NCI-H345 treated with DMSO at 0.1 percent for 48 hours (cell line): ENCODE results near the gene PAFAH1B1.

Source experiments
- DNase-seq: peaks from one replicate; lab custom pipeline; 2025; ENCODE audit not compliant: unreplicated experiment; lab: John Stamatoyannopoulos, UW

The PAFAH1B1 gene

GRCh38 chr17:2713881-2714280 lies 120.4 kb downstream of the PAFAH1B1 start:
- no peak for DNase-seq

- no peak for DNase-seq
These were observed 123.2 kb downstream of the PAFAH1B1 start for GRCh38 chr17:2716649-2717048.

- DNase-seq, result no peak
These were observed 124.9 kb downstream of the PAFAH1B1 start for GRCh38 chr17:2718150-2718938.

DNA sequence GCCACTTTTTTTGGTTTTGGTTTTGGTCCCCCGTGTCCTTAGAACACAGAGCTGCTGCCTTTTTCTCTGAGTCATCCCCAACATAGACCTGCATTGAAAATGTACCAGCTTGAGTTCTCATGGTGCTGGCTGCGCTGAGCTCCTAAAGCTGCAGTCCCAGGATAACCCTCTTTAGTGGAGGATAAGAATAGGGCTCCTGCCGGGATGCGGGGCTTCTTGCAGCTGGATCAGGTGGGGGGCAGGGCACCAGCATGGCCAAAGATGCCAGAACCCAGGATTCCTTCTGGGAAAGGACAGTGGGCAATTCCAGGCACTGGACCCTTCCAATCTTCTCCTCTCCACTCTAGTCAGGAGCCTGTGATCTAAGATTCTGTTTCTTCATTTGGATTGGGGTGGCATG lies 126.4 kb downstream of the PAFAH1B1 start:
- no peak for DNase-seq

GRCh38 chr17:2721603-2722002 lies 128.1 kb downstream of the PAFAH1B1 start:
- no peak for DNase-seq

DNA sequence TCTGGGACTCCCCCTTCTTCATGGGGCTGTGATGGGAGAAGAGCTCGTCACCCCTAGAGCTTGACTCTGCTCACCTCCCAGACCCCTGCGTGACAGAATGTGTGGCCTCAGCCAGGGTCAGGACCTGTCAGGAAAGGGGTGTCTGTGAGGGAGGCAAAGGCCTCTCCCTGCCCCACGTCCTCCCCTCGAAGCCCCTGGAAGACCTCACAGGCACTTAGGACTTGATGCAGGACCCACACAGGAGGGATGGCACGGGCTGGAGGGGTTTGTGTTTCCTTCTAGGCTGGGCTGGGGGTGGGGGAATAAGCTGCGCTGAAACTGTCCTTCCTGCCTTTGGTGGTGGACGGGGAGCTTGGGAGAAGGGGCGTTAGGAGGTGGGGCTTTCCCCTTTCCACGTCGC lies 129.2 kb downstream of the PAFAH1B1 start:
- DNase-seq, result no peak

- DNase-seq, result no peak
These were observed 130.1 kb downstream of the PAFAH1B1 start for GRCh38 chr17:2723505-2723996.

DNA sequence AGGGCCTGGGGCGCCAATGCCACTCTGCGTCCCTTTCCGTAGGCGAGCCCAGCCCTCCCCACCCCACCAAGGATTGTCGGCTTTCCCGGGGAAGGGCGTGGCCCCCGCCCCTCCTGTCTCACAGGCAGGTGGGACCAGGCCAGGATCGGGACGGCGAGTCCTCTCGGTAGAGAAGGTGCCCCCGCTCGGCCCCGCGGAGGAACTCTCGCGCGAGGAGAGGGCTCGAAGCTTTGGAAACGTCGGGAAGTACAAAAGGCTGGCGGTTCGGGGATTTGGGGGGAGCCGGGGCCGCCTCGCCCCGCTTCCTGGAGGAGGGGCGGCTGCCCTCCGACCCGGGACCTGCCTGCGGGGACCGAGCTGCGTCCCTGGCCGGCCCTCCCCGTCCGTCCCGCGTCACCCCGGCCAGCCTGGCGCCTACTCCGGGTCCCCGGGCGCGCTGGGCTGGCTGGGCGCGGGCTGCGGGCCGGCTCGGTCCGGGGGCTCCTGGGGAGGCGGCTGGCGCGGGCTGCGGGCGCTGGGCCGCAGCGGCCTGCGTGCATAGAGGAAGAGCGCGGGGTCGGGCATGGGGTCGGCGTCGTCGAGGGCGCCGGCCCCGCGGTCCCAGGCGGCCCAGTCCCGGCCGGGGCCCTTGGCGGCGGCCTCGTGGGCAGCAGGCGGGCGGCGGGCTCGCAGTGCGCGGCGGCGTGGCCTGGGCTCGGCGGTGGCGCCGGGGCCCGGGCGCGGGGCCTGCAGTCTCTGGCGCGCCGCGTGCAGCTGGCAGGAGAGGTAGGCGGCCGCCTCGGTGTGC lies 130.7 kb downstream of the PAFAH1B1 start:
- no peak for DNase-seq

GRCh38 chr17:2724784-2725164 lies 131.3 kb downstream of the PAFAH1B1 start:
- no peak for DNase-seq

DNA sequence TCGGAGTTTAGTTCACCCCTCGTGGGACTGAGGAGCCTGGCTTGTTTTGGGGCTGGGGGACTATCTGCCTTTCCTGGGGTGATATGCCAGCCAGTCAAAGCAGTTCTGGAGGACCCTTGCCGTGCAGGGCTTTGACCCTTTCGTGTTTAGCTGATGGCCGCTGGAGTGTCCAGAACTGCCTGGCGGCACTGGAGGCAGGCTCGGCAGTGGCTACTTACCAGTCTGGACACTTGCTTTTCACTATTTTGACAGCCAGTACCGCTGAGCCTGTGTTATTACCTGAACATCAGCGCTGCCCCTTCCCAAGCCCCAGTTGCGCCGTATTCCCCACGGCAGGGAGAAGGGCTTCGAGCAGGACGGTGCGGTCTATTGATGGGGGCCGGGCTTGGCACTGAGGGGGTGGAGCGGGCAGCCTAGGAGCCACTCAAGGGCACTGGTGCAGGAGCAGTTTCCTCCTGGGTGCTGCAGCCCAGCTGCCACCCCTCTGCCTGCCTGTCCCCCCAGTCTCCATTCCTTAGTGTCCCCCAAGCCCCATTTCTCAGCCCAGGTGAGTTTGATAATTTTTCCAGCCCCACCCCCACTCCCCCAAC lies 137.4 kb downstream of the PAFAH1B1 start:
- no peak for DNase-seq

DNA sequence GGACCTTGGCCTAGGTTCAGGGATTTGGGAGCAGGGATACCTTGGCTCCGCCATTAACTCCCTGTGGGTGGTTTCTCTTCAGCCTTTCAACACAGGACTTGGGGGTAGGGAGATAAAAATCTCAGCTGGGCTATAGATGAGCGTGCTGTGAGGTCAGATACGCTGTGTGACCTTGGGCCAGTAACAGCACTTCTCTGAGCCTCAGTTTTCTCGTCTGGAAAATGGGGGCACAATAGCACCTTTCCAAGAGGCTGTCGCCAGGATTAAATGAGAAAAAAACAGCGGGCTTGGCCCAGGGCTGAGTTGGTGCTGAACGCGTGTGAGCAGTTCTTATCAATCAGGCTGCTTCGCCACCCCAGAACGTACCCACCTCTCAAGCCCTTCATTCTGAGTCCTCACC lies 138.4 kb downstream of the PAFAH1B1 start:
- no peak for DNase-seq

- DNase-seq, result no peak
These were observed 141.5 kb downstream of the PAFAH1B1 start for GRCh38 chr17:2734939-2735338.
